Stimulated activated naive B cell treated with anti-CD40 and anti-IgM and Interleukin-4, amounts not matched to agents 10 μg/mL and 1 μg/mL and 100 μg/mL, for 72 hours (primary cell): Measurements from ENCODE around the gene TNFRSF19.
"Not testable (repeated sequence)": the region's sequence is repeated elsewhere in the genome, so short reads cannot be mapped to it uniquely, and the experiment has no call there.

Experiments
- ATAC-seq, 2 donors: fragments of 150-1000 bp; cut with Tn5 transposase; replicated peaks; 2 replicates each; pipeline ENCODE4 v1.10.0; 2021; ENCODE audit warnings: moderate library complexity in 1 of 2
- DNase-seq: peaks from one replicate; pipeline ENCODE4 v3.0.0; 2021
- H3K27ac Mint-ChIP-seq: one replicate; pipeline ENCODE4 v1.8.0; 2022; ENCODE audit warnings: mild to moderate bottlenecking, mixed read lengths
- H3K27me3 Mint-ChIP-seq, 2 donors: one replicate each; pipeline ENCODE4 v1.8.0; 2022; ENCODE audit warnings: mixed read lengths in 2 of 2
- H3K36me3 Mint-ChIP-seq, 2 donors: one replicate each; pipeline ENCODE4 v1.8.0; 2022; ENCODE audit warnings: mixed read lengths in 2 of 2, mild to moderate bottlenecking in 1 of 2
- H3K4me1 Mint-ChIP-seq, 2 donors: one replicate each; pipeline ENCODE4 v1.8.0; 2022; ENCODE audit warnings: mixed read lengths in 2 of 2, mild to moderate bottlenecking in 1 of 2
- H3K4me3 Mint-ChIP-seq, 2 donors: one replicate each; pipeline ENCODE4 v1.8.0; 2022; ENCODE audit warnings: mild to moderate bottlenecking in 2 of 2, mixed read lengths in 2 of 2, moderate library complexity in 1 of 2
- H3K9me3 Mint-ChIP-seq, 2 donors: one replicate each; pipeline ENCODE4 v1.8.0; 2022; ENCODE audit warnings: mixed read lengths in 2 of 2, mild to moderate bottlenecking in 1 of 2

Gene TNFRSF19, protein sequence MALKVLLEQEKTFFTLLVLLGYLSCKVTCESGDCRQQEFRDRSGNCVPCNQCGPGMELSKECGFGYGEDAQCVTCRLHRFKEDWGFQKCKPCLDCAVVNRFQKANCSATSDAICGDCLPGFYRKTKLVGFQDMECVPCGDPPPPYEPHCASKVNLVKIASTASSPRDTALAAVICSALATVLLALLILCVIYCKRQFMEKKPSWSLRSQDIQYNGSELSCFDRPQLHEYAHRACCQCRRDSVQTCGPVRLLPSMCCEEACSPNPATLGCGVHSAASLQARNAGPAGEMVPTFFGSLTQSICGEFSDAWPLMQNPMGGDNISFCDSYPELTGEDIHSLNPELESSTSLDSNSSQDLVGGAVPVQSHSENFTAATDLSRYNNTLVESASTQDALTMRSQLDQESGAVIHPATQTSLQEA

DNA sequence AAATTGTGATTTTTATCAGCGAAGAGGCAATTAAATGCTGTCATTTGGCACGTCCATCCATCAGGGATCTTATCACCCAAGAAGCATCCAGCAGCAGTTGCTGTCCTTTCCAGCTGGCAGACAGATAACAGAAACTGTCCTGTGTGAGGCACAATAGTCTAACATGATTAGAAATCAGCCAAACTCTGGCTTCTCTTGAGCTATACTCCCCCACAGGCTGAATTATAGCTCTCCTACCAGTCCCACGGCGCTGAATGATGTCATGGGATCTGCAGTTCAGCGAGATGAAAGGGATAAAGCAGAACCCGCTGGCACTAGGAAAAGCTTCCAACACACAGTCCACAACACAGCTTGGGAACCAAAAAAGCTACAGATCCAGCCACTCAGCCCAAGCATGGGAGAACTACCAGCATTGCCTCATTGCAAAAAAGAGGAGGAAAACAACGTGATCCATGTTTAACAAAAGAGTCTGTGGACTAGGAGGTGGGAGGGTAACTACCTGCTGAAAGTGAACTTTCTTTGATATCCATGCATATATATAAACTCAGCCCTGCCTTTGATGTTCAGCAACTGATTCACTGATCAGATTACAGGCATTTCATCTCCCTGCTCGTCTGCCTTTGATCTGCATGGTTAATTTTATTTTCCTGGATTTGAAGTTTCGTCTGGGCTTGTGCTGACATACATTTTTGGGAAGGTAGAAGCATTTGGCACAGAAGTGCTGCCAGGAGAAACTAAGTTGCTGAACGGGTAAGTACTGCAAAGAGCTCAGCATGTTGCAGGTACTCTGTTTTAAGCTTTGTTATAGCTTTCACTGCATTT is at the start of gene TNFRSF19:
Gene TNFRSF19 (plus strand): TSS at position 314 of the 822 bp plus-strand sequence. CDS start 19,772 bp downstream, outside the sequence.
- no peaks in the 10 kb centered on the region for H3K36me3 Mint-ChIP-seq
- DNase-seq, result no peak
- H3K27me3 Mint-ChIP-seq, result peaks cover 31 to 38% of the 10 kb centered on the region in 2 donors
- ATAC-seq, result no peak
- H3K4me3 Mint-ChIP-seq, result no peak within 1 kb of the TSS
- no peaks in the 10 kb centered on the region for H3K9me3 Mint-ChIP-seq
- H3K27ac Mint-ChIP-seq, result no peak within 1 kb of the TSS
- H3K4me1 Mint-ChIP-seq, result peaks cover 4 to 6% of the 10 kb centered on the region in 2 donors

DNA sequence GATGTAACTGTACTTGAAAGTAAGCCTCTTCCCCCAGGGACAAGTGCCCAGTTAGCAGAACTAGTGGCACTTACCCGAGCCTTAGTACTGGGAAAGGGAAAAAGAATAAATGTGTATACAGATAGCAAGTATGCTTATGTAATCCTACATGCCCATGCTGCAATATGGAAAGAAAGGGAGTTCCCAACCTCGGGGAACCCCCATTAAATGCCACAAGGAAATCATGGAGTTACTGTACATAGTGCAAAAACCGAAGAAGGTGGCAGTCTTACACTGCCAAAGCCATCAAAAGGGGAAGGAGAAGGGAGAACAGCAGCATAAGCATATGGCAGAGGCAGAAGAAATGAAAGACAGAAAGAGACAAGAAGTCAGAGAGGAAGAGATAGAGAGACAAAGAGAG is 40.3 kb upstream of the TNFRSF19 start:
- H3K27me3 Mint-ChIP-seq, result peaks cover 0 to 11% of the 10 kb centered on the region in 2 donors
- not testable (repeated sequence) for H3K9me3 Mint-ChIP-seq, DNase-seq, H3K4me1 Mint-ChIP-seq, H3K36me3 Mint-ChIP-seq, H3K4me3 Mint-ChIP-seq, H3K27ac Mint-ChIP-seq, ATAC-seq

DNA sequence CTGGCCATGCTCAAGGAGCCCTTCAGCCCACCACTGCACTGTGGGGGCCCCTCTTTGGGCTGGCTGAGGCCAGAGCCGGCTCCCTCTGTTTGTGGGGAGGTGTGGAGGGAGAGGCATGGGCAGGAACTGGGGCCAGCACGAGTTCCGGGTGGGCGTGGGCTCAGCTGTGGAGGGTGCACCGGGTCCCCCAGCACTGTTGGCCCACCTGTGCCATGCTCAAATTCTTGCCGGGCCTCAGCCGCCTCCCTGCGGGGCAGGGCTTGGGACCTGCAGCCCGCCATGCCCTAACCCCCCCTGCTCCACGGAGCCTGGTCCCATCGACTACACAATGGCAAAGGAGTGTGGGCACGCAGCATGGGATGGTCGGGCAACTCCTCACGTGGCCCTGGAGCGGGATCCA is 38.8 kb upstream of the TNFRSF19 start:
- Mint-ChIP-seq H3K36me3 (no peaks in the 10 kb centered on the region), H3K4me1 (no peaks in the 10 kb centered on the region), H3K4me3 (no peak overlapping the region), H3K27me3 (peaks cover 0 to 11% of the 10 kb centered on the region in 2 donors), H3K9me3 (peaks cover 3 to 5% of the 10 kb centered on the region in 2 donors), H3K27ac (no peak overlapping the region)
- DNase-seq (no peak), ATAC-seq (no peak)

DNA sequence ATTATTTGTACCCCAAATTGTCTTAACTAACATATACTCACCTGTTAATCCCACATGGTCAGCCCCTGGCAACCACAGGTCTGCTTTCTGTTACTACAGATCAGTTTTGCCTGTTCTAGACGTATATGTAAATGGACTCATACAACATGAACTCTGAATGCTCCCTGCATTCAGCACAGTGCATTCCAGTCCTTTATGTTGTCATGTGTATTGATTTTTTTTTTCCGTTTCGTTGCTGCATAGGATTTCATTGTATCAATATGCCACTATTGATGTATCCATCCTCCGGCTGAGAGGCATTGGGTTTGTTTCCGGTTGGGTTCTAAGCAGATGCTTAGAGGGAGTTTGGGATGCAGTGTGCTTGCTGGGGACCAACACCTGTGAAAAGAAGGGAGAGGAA is 36.1 kb upstream of the TNFRSF19 start:
- Mint-ChIP-seq H3K27ac (no peak overlapping the region), H3K36me3 (no peaks in the 10 kb centered on the region), H3K9me3 (peaks cover 3 to 5% of the 10 kb centered on the region in 2 donors), H3K27me3 (peaks cover 0 to 6% of the 10 kb centered on the region in 2 donors), H3K4me1 (no peaks in the 10 kb centered on the region), H3K4me3 (no peak overlapping the region)
- ATAC-seq, result no peak
- DNase-seq, result no peak

DNA sequence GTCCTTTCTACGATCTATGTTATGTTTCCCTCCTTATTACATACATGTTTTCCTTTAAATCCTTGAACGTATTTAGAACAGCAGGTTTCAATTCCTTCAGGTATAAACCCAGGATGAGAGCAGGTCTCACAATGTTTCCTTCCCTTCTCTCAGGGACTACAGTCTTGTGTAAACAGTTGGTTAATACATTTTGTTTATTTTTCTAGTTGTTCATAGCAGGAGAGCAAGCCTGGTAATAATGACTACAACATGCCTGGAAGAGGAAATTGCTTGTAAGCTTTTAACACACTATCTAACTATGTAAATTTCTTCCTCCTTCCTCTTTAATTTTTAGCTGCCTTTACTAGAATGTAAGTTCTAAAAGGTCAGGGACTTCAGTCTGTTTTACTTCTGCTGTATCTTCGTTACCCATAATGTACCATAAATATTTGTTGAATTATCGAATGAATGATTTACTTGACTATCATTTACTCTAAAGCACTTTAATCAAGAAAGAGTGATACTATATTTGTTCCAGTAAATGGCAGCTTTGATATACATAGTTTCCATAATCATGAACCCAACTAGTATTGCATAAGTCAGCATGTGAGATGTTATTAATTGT is 28.9 kb upstream of the TNFRSF19 start:
- no peaks in the 10 kb centered on the region for H3K4me1 Mint-ChIP-seq
- H3K9me3 Mint-ChIP-seq, result peaks cover 0 to 6% of the 10 kb centered on the region in 2 donors
- no peaks in the 10 kb centered on the region for H3K36me3 Mint-ChIP-seq
- H3K27ac Mint-ChIP-seq, result no peak overlapping the region
- peaks cover 22 to 33% of the 10 kb centered on the region in 2 donors for H3K27me3 Mint-ChIP-seq
- DNase-seq (no peak), ATAC-seq (no peak)
- H3K4me3 Mint-ChIP-seq, result no peak overlapping the region

DNA sequence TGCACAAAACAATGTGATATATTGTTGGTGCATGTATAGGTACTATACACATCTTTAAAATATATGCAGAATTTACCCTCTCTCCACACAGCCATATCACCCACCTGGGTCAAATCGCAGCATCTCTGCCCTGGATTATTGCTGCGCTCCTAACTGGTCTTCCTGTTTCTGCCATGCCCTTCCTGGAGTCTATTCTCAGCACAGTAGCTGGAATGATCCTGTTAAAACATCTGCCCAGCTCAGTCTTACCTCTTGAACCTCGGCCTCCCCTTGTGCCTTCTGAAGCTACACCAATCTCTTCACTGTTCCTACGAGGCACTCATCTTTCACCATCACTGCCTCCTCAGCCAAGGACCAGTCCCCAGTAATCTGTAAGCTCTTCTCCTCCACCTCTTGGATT is 25.5 kb upstream of the TNFRSF19 start:
- no peak overlapping the region for H3K4me3 Mint-ChIP-seq
- H3K27ac Mint-ChIP-seq, result no peak overlapping the region
- no peak for ATAC-seq
- H3K27me3 Mint-ChIP-seq, result peaks cover 29 to 55% of the 10 kb centered on the region in 2 donors
- no peak for DNase-seq
- peaks cover 0 to 6% of the 10 kb centered on the region in 2 donors for H3K9me3 Mint-ChIP-seq
- no peaks in the 10 kb centered on the region for H3K36me3 Mint-ChIP-seq
- H3K4me1 Mint-ChIP-seq, result peaks cover 0 to 4% of the 10 kb centered on the region in 2 donors

DNA sequence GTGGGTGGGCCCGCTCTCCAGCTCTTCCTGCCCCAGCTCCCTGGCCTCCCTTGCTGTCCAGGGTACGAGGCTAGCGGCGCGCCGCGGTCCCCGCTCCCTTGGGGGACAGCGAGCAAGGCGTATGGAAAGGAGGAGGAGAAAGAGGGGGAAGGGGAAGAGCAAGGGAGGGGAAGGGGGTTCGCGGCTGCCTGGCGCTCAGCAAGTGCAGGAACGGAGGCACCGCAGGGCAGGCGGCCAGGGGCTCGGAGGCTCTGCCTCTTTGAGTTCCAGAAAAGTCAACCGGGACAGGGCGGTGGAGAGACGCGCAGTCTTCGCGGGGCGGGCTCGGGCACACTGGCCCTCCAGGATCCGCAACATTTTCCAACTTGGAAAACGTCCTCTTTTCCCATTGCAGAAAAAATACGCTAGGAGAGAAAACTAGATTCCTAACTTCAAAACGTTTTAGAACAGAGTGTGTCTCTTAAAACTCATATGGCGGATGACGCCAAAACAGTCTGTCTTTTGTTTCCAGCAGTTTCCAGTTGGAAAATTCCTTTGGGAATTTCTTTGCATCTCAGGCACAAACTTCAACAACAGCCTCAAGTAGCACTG is 23.1 kb upstream of the TNFRSF19 start:
- no peaks in the 10 kb centered on the region for H3K9me3 Mint-ChIP-seq
- DNase-seq, result no peak
- peaks cover 0 to 4% of the 10 kb centered on the region in 2 donors for H3K4me1 Mint-ChIP-seq
- no peak overlapping the region for H3K4me3 Mint-ChIP-seq
- H3K27ac Mint-ChIP-seq, result no peak overlapping the region
- H3K36me3 Mint-ChIP-seq, result no peaks in the 10 kb centered on the region
- no peak for ATAC-seq
- H3K27me3 Mint-ChIP-seq, result peaks cover 27 to 48% of the 10 kb centered on the region in 2 donors

DNA sequence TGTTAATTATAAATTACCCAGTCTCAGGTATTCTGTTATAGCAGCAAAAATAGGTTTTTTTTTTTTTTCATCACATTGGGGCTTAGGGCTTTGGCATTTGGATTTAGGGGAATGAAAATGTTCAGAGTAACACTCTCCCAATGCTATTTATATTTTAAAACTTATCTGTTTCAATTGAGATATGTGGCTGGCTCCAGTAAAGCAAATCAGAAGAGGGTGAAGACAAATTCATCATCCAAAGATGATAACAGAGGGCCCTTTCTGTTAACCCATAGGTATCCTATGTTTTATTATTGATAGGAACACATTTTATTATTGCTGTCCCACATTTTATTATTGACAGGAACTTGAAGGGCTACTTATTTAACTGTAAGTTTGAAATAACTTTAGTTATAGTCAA is 20.5 kb upstream of the TNFRSF19 start:
- peaks cover 0 to 4% of the 10 kb centered on the region in 2 donors for H3K4me1 Mint-ChIP-seq
- no peak for ATAC-seq
- H3K36me3 Mint-ChIP-seq, result no peaks in the 10 kb centered on the region
- DNase-seq, result no peak
- no peak overlapping the region for H3K4me3 Mint-ChIP-seq
- peaks cover 23 to 37% of the 10 kb centered on the region in 2 donors for H3K27me3 Mint-ChIP-seq
- no peaks in the 10 kb centered on the region for H3K9me3 Mint-ChIP-seq
- no peak overlapping the region for H3K27ac Mint-ChIP-seq

DNA sequence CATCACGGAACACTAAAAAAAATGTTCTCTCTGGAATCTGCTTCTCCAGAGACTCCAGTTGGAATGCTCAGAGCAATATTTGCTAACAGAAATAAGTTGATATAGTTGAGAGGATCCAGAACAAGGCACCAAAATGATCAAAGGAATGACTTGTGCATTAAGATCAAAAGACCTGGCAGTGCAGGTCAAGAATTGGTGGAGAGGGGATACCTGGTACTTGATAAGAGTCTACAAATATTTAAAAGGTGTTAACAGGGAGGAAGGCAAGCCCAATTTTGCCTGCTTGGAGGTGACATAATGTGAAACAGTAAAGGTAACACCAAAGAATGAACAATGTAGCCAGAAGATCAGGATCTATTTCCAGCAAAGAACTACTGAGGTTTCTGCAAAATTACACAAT is 20.0 kb upstream of the TNFRSF19 start:
- no peak for DNase-seq
- Mint-ChIP-seq H3K4me3 (no peak overlapping the region), H3K9me3 (no peaks in the 10 kb centered on the region), H3K4me1 (peaks cover 0 to 4% of the 10 kb centered on the region in 2 donors), H3K27me3 (peaks cover 22 to 37% of the 10 kb centered on the region in 2 donors), H3K36me3 (no peaks in the 10 kb centered on the region), H3K27ac (no peak overlapping the region)
- ATAC-seq, result no peak

DNA sequence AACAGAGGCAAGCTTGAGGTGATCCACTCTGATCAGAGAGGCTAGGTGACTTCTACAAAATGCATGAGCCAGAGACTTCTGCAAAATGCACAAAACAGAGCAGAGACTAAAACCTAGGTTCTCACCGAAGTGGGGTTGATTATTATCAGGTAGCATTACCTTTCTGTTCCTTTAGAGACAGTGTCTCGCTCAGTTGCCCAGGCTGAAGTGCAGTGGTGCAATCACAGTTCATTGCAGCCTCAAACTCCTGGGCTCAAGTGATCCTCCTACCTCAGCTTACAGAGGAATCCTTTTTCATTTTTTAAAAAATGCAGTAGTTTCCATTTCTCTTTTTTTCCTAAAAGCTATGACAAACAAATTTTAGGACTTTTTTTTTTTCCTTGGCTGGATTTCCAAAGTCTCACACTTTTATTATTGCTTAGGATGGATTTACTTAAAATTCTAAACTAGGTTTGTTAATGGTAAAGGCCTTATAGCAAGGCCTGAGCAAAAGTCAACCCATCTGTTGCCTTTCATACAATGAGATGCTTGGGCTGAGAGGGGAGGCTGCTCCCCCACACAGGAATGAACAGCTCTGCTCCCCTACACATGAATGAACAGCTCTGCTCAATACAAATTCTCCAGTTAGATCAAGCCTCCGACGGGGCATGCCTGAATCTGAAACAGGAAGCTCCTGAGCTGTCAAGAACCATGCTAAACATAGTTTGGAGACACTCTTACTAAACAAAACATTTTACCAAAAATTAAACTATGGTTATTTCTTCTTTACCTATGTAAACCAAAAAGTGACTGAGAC is 18.8 kb upstream of the TNFRSF19 start:
- no peaks in the 10 kb centered on the region for H3K9me3 Mint-ChIP-seq
- DNase-seq (no peak), ATAC-seq (no peak)
- H3K36me3 Mint-ChIP-seq, result no peaks in the 10 kb centered on the region
- H3K27me3 Mint-ChIP-seq, result peaks cover 19 to 35% of the 10 kb centered on the region in 2 donors
- H3K4me3 Mint-ChIP-seq, result no peak overlapping the region
- H3K27ac Mint-ChIP-seq, result no peak overlapping the region
- peaks cover 0 to 4% of the 10 kb centered on the region in 2 donors for H3K4me1 Mint-ChIP-seq

DNA sequence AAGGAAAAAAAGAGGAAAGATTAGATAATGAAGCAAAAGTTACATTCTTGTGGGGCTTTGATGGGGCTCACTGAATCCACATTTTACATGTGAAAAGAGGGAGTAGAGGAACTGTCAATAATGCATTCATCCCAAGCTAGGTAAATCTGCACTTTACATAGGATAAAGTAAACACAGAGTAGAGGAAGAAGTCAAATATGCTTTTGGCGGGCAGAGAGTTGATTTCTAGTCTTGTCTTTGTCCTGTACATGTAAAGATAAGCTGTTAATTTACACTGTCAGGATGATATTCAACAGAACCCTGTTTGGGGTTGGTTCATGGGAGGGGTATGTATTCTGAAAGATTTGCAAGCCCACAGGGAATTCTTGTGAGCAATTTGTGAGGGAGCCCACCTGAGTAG is 18.0 kb upstream of the TNFRSF19 start:
- no peaks in the 10 kb centered on the region for H3K4me1 Mint-ChIP-seq
- H3K4me3 Mint-ChIP-seq, result no peak overlapping the region
- no peak overlapping the region for H3K27ac Mint-ChIP-seq
- ATAC-seq (no peak), DNase-seq (no peak)
- H3K27me3 Mint-ChIP-seq, result peaks cover 13 to 27% of the 10 kb centered on the region in 2 donors
- no peaks in the 10 kb centered on the region for H3K9me3 Mint-ChIP-seq
- H3K36me3 Mint-ChIP-seq, result no peaks in the 10 kb centered on the region

DNA sequence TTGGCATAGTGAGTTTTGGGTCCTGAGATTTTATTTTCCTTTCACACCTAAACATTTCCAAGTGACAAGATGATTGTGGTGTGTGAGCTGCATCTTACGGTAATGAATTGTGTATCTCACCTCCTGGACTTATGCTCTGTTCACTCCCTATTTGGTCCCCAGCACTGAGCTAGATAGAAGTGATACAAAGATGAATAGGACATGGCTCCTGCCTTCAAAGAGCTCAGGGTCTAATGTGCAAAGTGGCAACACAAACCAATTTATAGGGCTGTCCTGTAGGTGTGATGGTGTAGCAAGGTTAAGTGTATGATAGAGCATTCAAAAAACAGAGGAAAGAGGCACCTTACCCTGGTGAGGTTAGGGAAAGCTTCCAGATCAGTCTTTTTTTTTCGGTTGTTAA is 17.6 kb upstream of the TNFRSF19 start:
- no peak for ATAC-seq
- Mint-ChIP-seq H3K27ac (no peak overlapping the region), H3K36me3 (no peaks in the 10 kb centered on the region), H3K4me3 (no peak overlapping the region), H3K4me1 (no peaks in the 10 kb centered on the region), H3K9me3 (no peaks in the 10 kb centered on the region), H3K27me3 (peaks cover 12 to 23% of the 10 kb centered on the region in 2 donors)
- no peak for DNase-seq

DNA sequence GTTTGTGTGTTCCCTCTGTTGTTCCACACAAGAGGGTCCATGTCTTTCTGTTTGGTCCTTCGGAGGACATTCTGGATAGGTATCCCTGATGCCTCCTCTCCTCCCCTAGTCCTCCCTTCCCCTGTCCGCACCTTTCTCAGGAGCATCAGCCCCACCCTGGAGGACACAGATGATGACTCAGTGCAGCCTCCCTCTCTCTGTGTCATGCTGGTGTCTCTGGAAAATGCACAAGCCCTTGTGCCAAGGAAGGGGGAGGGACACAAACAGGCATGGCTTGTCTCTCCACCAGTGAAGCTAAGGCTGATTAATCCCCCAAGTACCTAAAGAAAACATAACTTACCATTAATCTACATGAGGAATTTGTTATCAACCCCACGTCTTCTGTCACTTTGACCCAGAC is 16.2 kb upstream of the TNFRSF19 start:
- no peak overlapping the region for H3K4me3 Mint-ChIP-seq
- H3K27me3 Mint-ChIP-seq, result peaks cover 12 to 19% of the 10 kb centered on the region in 2 donors
- H3K27ac Mint-ChIP-seq, result no peak overlapping the region
- H3K9me3 Mint-ChIP-seq, result no peaks in the 10 kb centered on the region
- DNase-seq (no peak), ATAC-seq (no peak)
- H3K36me3 Mint-ChIP-seq, result no peaks in the 10 kb centered on the region
- no peaks in the 10 kb centered on the region for H3K4me1 Mint-ChIP-seq
